HG02678 (cell line): ENCODE measurements around the gene SFT2D1.

Source experiments
- ATAC-seq: cut with Tn5 transposase; IDR thresholded peaks from one replicate; pipeline ENCODE4 v1.9.1; 2021; ENCODE audit warnings: mild to moderate bottlenecking, moderate library complexity; ENCODE audit not compliant: unreplicated experiment

SFT2D1 gene

GRCh38 chr6:166308769-166309589 lies 33.4 kb downstream of the SFT2D1 start:
- no peak for ATAC-seq

GRCh38 chr6:166308033-166308768 lies 34.1 kb downstream of the SFT2D1 start, which contains the start of gene PRR18:
Gene PRR18 (minus strand): TSS chr6:166308392. CDS start chr6:166308142, 250 bp downstream.
- ATAC-seq, result peak; percentile 50

DNA sequence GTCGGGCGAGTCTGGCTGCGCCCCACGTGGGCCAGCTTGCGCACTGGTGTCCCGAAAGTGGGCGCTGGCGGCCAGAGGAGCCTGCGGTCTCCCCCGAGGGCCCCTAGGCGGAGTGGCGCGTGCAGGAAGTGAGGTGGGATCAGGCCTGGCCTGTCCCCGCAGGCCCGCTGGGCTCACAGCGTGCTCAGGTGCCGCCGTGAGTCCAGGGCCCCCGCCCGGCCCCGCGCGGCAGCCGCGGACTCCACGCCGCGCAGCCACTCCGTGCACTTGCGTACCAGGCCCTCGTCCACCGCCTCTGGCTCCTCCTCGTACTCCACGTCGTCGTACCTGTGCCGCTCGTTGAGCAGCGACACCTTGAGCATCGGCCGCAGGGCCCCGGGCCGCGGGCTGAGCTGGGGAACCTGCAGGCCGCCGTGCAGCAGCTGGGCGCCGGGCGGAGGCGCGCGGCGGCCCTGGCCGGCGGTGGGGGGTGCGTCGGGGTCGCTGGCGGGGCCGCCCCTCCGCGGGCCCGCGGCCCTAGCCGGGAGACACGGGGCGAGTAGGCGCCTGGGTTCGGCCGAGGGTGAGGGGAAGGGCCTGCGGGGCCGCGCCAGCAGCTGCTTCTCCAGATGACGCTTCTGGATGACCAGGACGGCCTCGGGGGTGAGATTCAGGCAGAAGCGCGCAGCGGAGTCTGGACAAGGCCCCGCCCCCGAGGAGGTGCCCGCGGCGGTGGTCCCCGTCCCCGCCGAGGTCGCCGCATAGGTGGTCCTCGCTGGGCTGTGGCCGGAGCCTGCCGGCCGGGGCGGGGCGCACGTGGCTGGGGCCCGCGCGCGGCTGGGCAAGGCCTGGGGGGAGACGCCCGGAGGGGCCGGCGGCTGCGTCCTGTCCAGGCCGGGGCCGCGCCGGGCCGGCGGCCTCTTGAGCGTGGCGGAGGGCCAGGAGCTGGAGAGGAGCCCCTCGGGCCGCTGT lies 35.0 kb downstream of the SFT2D1 start:
- ATAC-seq, result peak; percentile 32

GRCh38 chr6:166306378-166307081 lies 35.8 kb downstream of the SFT2D1 start:
- no peak for ATAC-seq

DNA sequence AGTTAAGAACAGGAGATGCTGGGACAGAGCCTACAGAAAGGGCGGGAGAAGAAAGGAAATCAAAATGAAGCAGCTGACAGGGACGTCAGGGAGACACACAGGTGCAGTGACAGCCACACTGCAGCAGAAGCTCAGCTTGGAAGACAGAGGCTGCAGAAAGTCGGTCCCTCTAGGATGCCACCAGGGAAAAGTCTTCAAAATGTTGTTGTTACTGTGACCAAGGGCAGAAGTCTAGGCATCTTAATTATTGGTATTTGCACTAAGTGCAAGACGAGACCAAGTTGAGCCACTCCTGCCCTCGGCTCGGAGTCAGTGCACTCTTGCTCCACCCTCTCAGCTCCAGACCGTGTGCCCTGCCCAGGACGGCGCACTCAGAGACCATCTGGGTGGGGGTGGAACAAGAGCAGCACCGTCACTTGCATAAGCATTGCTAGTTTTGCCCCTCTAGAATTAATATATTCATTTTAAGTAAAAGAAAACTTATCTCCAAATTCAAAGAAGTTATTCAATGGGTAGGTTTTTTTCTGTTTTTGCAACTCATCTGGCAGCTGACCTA lies 36.7 kb downstream of the SFT2D1 start:
- no peak for ATAC-seq

DNA sequence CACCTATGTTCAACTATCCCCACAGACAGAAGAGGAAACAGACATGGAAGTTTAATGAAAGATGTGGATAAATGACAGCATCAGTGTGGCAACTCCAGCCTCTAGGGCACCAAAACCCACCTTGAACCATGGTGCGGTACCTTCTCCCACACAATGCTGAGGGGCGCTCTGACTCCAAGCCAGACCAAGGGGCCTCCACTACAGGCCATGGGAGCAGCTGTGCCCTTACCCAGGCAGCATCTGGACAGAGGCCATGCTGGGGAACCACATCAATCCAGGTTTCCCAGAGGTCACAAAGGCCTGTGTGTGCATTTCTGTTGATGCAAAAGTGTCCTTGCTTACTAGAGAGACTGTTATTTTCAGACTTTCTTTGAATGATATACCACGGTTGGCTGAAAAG lies 38.2 kb downstream of the SFT2D1 start:
- ATAC-seq, result no peak

DNA sequence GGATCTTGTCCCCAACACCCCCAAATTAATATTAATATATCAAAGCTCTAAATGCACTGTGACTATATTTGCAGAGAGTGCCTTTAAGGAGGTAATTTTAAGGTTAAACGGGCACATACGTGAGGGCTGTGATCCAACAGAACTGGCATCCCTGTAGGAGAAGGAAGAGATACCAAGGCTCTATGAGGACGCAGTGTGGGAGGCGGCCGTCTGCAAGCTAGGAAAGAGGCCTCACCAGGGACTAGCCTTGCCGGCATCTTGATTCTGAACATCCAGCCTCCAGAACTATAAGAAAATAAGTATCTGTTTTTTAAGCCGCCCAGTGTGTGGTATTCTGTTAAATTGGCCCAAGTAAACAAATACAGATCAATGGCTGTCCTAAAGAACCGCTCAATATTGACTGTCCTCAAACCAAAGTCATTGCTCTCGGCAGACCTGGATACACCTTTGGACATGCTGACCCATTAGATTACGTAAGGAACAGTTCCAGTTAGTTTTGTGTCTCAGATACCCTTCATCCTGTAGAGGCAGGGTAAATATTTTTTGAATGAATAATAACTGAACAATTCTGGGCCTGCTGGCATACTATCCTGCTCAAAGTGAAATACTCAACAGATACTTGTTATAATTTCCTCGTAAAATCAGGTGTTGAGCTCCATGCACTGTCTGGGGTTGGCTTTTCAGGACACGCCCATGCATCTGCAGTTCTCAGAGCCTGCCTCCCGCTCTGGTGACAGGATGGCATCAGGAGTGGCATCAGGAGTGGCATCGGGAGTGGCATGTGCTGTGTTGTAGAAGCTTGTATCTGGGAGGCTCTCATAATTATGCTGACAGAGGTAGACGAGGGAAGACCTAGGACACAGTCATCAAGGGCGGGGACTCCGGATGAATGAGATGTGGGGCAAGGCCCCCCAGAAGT lies 40.5 kb downstream of the SFT2D1 start:
- no peak for ATAC-seq

DNA sequence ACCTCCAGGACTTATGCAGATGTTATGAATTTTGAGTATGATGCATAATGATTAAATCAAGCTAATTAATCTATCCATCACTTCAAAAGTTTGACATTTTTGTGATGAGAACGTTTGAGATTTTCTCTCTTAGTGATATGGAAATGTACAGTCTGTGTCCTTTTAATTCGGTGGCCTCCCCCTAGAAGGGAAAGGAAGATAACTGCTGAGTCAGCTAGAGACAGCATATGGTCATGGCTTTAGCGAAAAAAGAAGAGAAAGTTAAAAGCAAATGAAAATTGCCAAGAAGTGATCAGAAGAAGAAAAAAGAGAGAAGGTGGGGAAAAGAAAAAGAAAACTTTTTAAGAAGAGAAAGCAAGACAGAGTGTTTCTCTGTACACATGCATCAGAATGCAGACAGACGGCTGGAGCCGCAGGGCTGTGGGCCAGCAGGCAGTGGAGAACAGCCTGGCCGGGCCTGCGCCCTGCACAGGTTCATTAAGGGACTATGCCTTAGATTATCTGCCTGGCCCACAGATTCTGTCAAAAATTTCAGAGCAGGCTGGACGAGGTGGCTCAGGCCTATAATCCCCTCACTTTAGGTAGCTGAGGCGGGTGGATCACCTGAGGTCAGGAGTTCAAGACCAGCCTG lies 41.9 kb downstream of the SFT2D1 start:
- no peak for ATAC-seq

- no peak for ATAC-seq
Measured at GRCh38 chr6:166297606-166298005, 44.7 kb downstream of the SFT2D1 start.

- no peak for ATAC-seq
Measured at GRCh38 chr6:166296035-166296883, 46.1 kb downstream of the SFT2D1 start.

DNA sequence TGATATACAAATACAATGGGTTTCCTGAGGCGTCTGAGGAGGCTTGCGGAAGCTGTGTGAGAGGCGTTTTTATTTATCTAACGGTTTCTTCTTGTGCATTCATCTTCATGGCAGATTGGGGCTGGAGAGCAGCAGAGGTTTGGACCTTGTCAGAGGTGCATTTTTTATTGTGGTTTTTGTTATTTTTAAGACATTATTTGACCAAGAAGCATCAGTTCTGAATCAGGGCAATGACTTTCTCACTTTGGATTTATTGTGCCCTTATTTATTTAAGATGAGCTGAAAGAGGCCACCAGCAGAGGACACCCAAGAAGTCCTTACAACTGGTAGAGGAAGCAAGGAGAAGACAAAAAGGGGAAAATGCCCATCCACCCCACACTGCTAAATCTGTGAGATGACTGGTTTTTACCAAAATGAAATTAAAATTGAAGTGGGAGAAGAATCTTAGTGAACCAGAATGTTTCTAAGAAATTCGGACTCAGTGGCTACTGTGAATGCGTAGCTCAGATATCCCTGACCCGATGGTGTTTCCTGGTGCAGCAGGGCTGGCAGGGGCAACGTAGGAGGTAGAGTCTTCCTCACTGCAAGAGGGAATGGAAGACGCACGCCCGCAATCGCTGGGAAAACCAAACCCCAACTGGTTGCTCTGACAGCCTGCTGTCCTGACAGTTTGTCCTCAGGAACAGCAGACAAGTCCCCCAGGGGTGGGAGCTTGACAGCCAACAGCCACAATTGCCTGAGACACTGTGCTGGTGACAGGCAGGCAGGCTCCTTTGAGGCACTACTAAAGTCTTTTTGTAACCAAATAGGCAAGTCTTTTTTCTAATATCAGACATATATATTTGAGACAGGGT lies 48.4 kb downstream of the SFT2D1 start:
- ATAC-seq, result no peak

DNA sequence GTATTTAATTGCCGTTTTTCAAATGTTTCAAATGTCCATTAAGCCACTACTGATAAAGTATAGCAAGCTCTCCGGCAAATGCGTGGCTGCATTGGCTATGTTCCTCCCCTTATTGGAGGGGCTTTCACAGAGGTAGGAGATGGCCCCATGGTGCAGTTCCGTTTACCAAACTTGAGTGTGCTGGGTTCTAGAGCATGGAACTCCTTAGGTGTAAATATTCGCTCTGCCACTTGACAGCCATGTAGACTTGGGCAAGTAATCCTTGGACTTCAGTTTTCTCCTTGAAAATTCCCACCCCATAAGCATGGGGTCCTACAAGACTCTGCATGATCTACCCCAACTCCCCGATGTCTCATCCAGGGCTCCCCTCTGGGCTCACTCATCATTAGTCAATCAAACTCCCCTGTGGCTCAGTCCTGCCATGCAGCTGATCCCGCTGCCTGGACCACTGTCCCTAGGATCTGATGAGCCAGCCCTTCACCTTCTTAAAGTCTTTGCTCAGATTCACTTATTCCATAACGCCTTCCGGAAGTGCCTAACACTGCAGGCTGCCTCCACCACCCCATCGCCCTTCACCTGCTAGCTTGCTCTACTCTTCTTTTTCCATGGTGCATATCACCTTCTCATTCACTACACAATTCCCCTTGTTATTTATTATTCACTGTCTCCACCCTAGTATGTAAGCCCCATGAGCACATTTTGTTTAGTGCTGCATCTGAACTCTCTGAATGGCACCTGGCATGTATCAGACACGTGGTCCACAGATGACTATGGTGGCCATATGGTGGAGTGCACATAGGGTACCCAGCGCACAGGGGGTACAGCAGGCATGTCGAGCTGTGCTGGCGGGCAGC lies 52.9 kb downstream of the SFT2D1 start:
- ATAC-seq, result no peak

GRCh38 chr6:166286839-166287271 lies 55.5 kb downstream of the SFT2D1 start:
- ATAC-seq, result peak; percentile 97

- no peak for ATAC-seq
Measured at GRCh38 chr6:166285233-166285632, 57.1 kb downstream of the SFT2D1 start.

- ATAC-seq, result no peak
Measured at GRCh38 chr6:166284640-166285039, 57.7 kb downstream of the SFT2D1 start.
